LNCAP (cell line): ENCODE measurements around the gene ARHGAP45.

Source experiments
- CTCF ChIP-seq: fragments of 450-650 bp; IDR thresholded peaks from 2 replicates; pipeline ENCODE4 v1.5.1; 2017; ENCODE audit warnings: mild to moderate bottlenecking

ARHGAP45 gene

GRCh38 chr19:1125601-1126467, 58.9 kb downstream of the ARHGAP45 start:
- TF ChIP-seq CTCF = no peak

- TF ChIP-seq CTCF = no peak
These were observed 60.2 kb downstream of the ARHGAP45 start for GRCh38 chr19:1126984-1127760.

GRCh38 chr19:1128106-1128505, 61.1 kb downstream of the ARHGAP45 start:
- no peak for TF ChIP-seq CTCF

- TF ChIP-seq CTCF = no peak
These were observed 62.6 kb downstream of the ARHGAP45 start for GRCh38 chr19:1129535-1129934.

GRCh38 chr19:1130771-1131717, 64.1 kb downstream of the ARHGAP45 start:
- no peak for TF ChIP-seq CTCF

GRCh38 chr19:1131718-1132551, 65.0 kb downstream of the ARHGAP45 start:
- no peak for TF ChIP-seq CTCF
